HG03460 (cell line): Measurements from ENCODE around the gene HAVCR1.

ENCODE experiments used
- ATAC-seq: cut with Tn5 transposase; IDR thresholded peaks from one replicate; pipeline ENCODE4 v1.9.1; 2021; ENCODE audit not compliant: unreplicated experiment

Gene HAVCR1

GRCh38 chr5:157004893-157005551 lies 53.9 kb downstream of the HAVCR1 start:
- no peak for ATAC-seq

- ATAC-seq = no peak
Observed at GRCh38 chr5:156991714-156992113, 67.2 kb downstream of the HAVCR1 start.

- ATAC-seq = no peak
Observed at GRCh38 chr5:156984064-156984463, 74.9 kb downstream of the HAVCR1 start.

- no peak for ATAC-seq
Observed at GRCh38 chr5:156981481-156981880, 77.4 kb downstream of the HAVCR1 start.
